Smooth muscle cell of the brain vasculature (primary cell): Measurements from ENCODE around the gene DCTN5.
A peak's percentile ranks its signal among the peaks of the same experiment; 100 is the strongest.

Experiments
- DNase-seq: peaks from one replicate; pipeline ENCODE4 v3.0.0-alpha.2; 2012; ENCODE audit warnings: low read depth, low spot score

DCTN5 gene

DNA sequence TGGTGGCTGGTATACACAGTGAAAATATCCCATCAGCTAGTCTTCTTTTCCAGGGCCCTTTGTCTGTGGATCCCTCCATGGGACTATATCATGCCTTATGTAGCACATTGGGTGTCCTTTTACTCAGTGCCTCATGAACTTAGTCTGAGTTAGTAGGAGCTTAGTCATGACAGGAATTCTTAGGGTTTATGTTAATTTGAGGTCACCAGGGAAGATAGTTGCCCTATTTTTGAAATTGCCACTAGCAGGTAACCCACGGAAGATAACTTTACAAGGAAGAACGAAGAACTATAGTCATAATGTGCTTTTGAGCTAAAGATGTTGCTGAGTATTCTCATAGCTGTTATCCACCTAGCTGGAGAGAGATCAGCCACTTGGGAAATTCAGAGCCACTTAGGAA, 22.7 kb downstream of the DCTN5 start:
- no peak for DNase-seq

DNA sequence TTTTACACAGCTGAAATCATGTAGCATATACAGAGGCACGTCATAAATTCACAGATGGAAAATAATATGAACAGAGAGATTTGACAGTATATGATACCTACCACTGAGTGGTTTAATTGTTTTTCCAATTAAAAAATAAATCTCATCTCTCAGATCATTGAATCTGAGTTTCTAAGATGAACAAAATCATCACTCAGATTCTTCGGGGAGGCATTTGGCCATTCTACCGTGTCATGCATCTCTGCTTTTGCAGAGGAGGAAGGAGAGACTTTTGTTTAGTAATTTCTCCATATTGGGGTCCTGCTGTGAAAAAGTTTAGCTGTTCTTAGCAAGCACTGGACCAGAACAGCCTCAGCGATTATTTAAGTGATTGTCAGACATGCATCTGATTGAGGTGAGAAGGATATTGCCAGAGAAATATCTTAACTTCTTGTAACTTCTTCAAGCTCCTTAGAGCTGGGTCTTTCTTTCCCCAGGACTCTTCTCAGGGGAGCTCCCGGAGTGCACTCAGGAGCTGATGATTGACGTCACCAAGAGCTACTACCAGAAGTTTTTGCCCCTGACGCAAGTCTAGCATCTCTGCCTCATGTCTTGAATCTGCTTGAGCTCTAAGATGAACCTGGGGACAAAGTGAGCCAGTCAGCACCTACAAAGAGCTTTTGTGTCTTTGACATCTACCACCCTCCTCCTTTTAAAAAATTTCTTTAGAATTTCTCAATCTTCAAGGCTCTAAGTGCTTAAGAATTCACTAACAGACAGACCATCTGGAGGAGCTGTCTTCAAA, 25.5 kb downstream of the DCTN5 start:
- DNase-seq: no peak

DNA sequence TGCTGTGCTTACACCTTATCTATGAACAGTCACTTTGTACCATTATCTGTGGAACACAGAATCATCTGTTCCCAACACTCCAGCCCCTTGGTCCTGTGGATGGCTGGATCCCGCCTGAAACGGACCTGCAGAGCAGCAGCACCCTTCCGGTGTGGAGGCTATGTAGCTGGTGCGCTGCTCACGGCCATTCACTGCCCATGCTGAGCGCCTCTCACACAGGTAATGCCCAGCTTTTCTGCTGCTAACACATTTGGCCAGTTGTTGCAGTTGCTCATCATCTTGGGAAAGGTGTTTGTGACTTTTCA, 26.0 kb downstream of the DCTN5 start:
- DNase-seq: no peak

DNA sequence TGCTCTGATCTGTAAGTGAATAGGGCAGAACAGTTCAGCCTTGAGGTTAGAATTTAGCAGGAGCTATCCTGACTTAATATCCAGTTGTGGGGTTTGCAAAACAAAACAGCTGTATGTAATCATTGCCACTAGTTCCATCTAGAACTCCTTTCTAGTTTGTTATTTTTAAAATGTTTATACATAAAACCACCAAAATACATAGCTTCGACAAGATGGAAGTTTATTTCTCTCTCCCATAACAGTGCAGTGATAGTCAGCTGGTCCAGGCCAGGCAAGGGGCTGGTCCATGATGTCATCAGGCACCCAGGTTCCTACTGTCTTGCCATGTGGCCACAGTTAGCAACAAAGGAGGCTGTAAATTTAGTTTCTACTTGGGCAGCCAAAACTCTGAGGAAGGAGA, 27.0 kb downstream of the DCTN5 start:
- DNase-seq: no peak

DNA sequence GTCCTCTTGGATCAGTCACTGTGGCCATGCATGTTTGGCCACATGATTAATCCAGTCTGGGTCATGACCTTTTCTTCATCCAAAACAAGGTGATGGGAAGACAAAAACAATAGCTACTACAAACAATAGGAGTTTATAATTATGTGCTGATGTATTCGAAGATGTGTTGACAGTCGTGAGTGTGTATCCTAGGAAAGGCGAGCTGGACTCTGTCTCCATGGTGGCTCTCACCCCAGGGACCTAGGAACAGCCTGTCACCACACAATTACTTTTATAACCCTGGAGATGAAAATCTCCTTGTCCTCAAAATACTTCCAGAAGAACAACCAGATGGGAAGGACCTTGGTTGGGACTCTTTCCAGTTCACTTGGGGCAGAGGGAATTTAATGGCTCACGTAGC, 27.6 kb downstream of the DCTN5 start:
- DNase-seq: no peak

DNA sequence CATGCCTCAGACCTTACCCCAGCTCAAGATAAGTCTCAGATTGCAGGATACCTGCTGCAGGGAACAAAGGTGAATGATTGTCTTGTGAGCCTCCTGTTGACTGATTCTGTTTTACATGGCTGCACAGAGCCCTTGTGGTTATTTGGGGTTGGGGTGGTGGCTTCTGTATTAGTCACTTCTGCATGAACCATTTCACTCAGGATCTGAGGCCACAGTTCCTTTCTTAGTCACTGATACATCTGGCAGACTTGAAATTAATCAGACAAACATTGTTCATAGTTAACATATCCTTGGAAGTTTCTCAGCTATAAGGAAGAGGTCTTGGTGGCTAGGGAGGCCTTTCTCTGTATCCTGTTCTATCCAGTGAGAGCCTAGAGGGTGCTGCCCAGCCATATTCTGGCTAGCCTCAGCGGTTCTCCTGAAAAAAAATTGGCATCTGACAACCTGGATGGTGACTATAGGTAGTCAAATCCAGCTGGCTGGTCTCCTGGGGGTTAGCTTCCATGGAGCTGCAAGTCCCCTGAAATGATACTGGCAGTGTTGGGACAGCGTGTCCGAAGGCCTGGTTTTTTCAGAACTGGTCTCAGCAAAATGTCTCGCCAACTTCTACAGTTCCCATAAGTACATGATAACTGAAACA, 29.0 kb downstream of the DCTN5 start:
- DNase-seq: no peak

DNA sequence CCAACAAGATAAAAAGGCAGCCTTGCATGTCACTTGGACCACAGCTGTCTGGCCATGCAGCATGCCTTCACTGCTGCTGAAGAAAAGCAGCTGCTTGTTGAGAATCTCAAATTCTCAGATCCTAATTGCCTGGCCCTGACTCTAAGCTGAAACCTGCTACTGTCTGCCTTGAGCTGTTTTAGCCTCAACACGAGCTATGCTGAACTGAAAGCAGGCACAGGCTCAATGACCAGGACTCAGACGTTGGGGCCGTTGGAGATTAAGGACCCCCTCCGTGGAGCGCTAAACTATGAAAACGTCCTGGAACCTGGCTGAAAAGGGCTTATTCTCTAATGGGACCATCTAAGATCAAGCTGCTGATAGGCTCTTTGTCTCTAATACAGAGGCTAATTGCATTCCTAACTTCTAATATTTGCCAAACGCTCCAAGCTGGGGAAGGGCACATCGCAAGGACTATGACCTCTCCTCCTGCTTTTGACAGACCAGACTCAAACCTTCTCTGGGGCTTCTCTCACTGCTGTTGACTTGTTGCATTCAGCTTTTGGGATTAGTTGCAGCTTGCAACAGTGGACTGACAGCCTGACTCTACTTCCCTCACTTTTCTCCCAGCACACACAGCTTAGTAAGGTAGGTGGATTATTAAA, 32.8 kb downstream of the DCTN5 start:
- DNase-seq: no peak

DNA sequence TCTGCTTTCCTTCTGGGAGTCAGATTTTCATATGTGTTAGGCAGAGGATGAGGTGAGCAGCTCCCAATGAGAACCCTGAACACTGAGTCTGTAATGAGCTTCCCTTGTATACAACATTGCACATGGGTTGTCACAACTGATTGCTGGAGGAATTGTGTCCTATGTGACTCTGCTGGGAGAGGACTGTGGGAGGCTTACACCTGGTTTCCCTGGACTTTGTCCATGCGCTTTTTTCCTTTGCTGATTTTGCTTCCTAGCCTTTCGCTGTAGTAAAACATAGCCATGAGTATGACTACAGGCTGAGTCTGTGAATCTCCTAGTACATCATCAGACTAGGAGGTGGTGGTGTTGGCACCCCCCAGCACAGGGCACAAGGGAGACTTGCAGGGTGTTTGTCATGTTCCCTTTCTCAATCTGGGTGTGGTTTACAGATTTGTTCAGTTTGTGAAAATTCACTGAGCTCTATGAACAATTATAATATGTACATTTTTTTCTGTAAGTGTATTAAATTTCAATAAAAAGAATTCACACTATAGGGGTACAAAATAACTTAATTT, 35.7 kb downstream of the DCTN5 start:
- DNase-seq: no peak

DNA sequence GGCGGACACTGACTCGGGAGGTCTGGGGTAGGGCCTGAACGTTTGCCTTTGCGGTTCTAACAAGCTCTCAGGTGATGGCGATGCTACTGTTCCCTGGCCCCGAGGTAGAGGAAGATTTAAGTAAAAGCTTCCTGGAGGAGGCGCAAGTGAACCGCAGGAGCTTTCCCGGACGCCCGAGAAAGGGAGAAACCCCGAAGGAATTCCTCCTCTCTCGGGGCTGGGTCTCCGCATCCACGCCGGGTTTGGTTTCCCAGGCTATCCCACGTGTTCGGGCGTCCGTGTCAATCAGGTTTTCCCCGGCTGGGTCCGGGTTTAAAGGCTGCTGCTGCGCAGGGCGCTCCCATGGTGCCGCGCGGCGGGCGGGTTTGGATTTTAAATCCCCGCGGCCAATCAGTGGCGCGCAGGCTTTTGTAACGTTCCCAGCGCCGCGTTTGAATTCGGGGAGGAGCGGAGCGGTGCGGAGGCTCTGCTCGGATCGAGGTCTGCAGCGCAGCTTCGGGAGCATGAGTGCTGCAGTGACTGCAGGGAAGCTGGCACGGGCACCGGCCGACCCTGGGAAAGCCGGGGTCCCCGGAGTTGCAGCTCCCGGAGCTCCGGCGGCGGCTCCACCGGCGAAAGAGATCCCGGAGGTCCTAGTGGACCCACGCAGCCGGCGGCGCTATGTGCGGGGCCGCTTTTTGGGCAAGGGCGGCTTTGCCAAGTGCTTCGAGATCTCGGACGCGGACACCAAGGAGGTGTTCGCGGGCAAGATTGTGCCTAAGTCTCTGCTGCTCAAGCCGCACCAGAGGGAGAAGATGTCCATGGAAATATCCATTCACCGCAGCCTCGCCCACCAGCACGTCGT, 37.4 kb downstream of the DCTN5 start, which contains the start of gene PLK1:
TSS of gene PLK1 (plus strand) at position 460 of the 844 bp plus-strand sequence. CDS start at position 504, 44 bp downstream.
- peak; percentile 59 for DNase-seq

DNA sequence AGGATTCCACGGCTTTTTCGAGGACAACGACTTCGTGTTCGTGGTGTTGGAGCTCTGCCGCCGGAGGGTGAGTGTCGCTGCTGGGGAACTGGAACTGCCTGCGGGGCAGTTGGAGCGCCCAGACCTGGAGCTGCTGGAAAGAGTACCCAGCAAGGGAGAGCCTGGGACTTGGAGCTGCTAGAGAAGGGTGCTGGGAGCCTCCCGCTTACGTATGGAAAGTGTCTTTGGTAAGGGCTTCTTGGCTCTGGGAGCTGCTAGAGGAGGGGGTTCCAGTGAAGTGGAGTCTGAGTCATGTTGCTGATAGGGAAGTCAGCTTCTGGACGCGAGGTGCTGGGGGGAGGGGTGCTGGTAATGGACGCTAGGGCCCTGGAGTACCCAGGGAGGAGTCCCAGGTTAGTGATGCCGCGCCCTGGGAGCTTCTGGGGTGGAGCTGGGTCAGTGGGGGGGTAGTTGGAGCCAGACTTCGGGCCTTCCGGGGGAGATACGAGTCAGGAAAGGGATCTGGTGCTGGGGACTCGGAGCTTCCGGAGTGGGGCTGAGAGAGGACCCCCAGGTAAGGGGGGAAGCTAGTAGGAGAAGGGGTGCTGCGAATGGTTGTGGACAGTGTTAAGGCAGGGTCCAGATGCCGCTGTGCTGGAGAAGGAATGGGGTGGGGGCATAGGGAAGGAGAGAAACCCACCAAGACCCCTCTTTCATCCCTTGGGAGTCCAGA, 38.2 kb downstream of the DCTN5 start:
- no peak for DNase-seq

DNA sequence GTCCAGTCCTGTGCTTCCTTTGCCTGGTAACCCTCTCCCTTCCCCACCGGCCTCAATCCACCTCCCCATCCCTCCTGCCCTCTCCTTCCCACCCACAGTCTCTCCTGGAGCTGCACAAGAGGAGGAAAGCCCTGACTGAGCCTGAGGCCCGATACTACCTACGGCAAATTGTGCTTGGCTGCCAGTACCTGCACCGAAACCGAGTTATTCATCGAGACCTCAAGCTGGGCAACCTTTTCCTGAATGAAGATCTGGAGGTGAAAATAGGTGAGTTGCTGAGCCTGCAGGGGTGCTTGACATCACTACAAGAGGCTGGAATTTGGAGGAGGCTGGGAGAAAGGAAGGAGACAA, 38.7 kb downstream of the DCTN5 start:
- no peak for DNase-seq

DNA sequence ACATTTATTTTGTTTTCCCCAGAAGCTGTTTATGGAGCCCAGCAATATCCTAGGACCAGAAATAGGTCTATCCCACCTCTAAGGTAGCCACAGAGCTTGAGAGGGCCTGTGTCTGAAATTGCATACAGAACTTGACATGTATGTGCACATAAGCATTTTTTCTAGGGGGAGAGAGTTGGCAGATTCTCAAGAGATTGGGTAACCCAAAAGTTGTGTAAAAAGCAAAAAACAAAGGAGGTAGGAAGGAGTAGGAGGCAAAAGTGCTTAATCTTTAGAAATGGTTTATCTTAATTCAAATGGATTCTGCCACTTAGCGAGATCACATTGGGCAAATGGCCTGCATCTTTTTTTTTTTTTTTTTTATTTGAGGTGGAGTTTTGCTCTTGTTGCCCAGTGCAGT, 40.9 kb downstream of the DCTN5 start:
- no peak for DNase-seq

DNA sequence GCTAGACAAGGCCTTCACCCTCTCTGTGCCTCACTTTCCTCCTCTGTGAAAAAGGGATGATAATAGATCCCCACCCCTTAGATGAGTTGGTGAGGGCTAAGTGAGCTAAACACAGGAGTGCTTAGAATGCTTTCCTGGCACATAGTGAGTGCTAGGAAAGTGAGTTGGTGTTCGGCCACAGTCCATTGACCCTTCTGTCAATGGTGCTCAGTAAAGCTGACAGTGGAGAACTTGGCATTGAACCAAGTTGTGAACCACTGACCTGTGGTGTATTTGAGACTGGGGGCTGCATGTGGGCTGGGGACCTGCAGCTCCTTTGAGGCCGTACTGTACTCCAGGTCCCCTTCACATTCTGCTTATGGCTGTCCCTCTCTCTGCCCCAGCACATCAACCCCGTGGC, 42.2 kb downstream of the DCTN5 start:
- no peak for DNase-seq

DNA sequence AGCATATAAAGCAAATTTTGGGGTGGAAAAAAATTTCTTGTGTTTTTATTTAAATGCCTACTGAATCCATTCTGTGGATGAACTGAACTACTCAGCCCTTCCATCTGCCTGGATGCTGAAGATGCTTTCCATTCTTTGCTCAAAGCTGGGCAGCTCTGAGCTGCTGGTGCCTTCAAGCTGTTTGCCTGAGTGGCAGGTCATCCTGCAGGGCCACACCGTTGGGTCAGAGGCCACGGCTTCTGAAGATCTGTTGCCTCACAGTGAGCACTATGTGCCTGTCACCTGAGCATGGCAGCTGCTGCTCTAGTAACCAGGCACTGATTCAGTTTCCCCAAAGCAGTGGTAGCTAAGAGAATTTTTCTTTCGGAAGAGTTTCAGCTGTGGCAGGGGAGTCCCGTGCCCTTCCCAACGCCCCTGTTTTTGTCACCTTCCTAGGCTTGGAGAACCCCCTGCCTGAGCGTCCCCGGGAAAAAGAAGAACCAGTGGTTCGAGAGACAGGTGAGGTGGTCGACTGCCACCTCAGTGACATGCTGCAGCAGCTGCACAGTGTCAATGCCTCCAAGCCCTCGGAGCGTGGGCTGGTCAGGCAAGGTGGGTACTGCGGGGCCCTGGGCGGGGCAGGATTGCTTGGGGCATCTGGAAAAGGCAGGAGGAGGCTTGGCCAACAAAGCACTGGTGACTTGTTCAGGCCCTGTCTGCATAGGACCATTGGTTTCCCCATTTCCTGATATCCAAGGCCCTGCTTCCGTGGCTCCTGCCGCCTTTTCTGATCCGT, 46.0 kb downstream of the DCTN5 start:
- DNase-seq: no peak

DNA sequence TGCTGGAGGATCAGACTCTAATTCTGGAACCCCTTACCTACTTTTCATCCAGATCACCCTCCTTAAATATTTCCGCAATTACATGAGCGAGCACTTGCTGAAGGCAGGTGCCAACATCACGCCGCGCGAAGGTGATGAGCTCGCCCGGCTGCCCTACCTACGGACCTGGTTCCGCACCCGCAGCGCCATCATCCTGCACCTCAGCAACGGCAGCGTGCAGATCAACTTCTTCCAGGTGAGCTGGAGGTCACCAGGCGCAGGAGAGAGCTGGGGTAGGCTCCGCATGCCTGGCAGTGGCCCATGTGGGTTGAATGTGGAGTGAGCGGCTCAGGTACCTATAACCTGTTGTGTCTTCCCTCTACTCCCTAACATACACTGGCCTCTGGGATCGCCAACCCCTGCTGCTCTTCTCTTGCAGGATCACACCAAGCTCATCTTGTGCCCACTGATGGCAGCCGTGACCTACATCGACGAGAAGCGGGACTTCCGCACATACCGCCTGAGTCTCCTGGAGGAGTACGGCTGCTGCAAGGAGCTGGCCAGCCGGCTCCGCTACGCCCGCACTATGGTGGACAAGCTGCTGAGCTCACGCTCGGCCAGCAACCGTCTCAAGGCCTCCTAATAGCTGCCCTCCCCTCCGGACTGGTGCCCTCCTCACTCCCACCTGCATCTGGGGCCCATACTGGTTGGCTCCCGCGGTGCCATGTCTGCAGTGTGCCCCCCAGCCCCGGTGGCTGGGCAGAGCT, 48.3 kb downstream of the DCTN5 start:
- DNase-seq: no peak

DNA sequence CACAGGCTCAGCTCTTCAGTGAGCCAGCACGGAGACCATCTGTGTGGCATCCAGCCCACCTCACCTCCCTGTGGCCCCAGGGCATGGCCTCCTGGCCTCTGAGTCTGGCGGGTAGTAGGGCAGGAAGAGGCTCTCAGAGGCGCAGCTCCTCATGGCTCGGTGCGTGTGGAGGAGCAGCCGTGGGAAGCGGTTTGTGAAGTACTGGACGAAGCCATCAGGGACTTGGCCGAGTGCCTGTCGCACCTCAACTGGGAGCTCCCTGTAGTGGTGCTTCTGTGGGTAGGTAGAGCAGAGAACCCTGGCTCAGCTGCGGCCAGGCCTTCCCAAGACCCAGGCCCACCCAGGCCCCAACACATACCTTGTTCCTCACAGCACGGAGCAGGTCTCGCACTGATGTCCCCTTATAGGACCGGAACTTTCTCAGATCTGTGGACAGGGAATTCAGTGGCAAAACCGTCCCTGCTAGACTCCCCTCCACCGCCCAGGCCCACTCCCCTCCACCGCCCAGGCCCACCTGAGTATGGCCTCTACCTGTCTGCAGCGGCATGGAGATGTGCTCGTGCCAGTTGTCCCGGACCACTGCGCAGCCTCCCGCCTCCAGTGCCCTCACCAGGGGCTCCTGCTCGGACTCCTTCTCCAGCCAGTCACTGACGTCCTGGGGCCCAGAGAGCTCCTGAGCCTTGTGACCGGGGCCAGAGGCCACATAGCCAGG, 49.7 kb downstream of the DCTN5 start:
- no peak for DNase-seq

DNA sequence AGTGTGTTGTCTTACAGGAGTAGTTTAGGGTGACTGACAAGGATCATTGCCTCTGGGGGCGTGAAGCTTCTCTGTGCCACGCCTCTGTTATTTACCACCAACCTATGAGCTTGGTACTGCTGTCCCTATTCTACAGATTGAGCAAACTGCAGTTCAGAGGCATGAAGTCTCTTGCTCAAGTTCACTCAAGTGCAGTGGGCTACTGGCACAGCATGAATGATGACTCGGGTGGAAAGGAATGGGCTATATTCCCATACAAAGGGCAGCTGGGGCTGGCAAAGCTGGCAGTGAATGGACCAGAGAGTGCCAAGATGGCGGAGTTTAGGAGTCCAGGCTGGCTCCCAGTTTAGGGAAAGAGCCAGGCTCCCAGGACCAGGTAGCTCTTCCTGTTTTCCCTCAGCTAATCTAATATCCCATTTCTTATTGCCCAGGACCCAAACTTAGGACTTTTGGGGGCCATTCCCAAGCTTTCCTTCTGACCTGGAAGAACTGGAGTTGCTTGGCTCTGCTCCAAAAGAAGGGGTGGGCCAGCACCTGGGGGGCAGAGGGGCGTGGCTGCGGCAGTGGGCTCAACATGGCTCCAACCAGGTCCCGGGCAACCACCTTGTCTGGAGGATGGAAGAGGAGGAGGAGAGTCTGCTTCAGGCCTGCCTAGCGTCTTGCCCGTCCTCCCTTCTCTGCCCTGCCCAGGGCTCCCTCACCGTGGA, 50.4 kb downstream of the DCTN5 start:
- no peak for DNase-seq

DNA sequence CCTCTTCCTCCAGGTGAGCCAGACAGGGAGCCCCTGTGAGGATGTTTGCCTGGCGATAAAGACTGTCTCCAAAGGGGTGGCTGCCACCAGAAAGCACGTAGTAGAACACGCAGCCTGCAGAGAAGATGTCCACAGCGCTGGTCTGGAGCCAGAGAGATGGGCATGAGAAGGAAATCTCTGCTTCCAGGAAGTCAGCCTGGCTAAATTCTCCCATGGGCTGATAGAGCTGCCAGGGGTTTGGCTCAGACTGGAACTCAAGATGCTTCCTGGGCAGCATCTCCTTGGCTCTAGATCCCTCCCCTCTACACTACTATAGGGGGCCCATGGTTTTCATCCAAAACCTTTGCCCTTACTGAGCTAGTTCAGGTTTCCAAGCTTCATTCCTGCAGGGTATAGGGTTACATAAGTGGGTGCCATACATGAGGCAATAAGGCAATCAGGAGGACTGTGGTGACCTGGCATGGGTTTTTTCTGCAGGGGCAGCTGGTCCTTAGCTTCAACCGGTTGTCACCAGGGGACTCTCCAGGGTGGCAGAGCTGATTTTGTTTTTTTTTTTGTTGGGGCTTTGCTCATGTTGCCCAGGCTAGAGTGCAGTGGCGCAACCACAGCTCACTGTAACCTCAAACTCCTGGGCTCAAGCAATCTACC, 51.0 kb downstream of the DCTN5 start:
- no peak for DNase-seq
